Fibroblast of skin of right biceps (primary cell): Measurements from ENCODE around the gene MPI.
"Not testable (repeated sequence)": the region's sequence is repeated elsewhere in the genome, so short reads cannot be mapped to it uniquely, and the experiment has no call there.

Experiments used
- DNase-seq: peaks from one replicate; pipeline ENCODE4 v3.0.0-alpha.2; 2013

The MPI gene

GRCh38 chr15:74865316-74865715 lies 24.5 kb upstream of the MPI start:
- DNase-seq: no peak

- DNase-seq: peak; percentile 57
Observed at GRCh38 chr15:74866090-74866489, 23.8 kb upstream of the MPI start.

GRCh38 chr15:74867466-74868038 lies 22.3 kb upstream of the MPI start:
- no peak for DNase-seq

GRCh38 chr15:74868059-74868458 lies 21.8 kb upstream of the MPI start:
- DNase-seq: no peak

- no peak for DNase-seq
Observed at GRCh38 chr15:74869372-74869725, 20.5 kb upstream of the MPI start.

GRCh38 chr15:74869726-74870407 lies 20.0 kb upstream of the MPI start:
- DNase-seq: no peak

- DNase-seq: no peak
Observed at GRCh38 chr15:74870436-74871215, 19.2 kb upstream of the MPI start.

GRCh38 chr15:74872702-74873035 lies 17.2 kb upstream of the MPI start:
- DNase-seq: no peak

GRCh38 chr15:74873036-74873755 lies 16.6 kb upstream of the MPI start, which contains the start of gene SCAMP2:
SCAMP2 (minus strand) TSS chr15:74873365; CDS start chr15:74873255, 110 bp downstream.
- peak; percentile 95 for DNase-seq

- DNase-seq: peak; percentile 60
Observed at GRCh38 chr15:74873756-74874424, 16.0 kb upstream of the MPI start.

- no peak for DNase-seq
Observed at GRCh38 chr15:74878273-74878672, 11.6 kb upstream of the MPI start.

- no peak for DNase-seq
Observed at GRCh38 chr15:74882528-74882927, 7.3 kb upstream of the MPI start.

- peak; percentile 34 for DNase-seq
Observed at GRCh38 chr15:74884428-74885223, 5.2 kb upstream of the MPI start.

GRCh38 chr15:74885461-74885860 lies 4.4 kb upstream of the MPI start:
- no peak for DNase-seq

GRCh38 chr15:74887537-74888193 lies 2.2 kb upstream of the MPI start:
- not testable (repeated sequence) for DNase-seq

GRCh38 chr15:74888716-74889115 lies 1.1 kb upstream of the MPI start:
- no peak for DNase-seq

GRCh38 chr15:74889390-74889882 lies 406 bp upstream of the MPI start:
- peak; percentile 55 for DNase-seq

- DNase-seq: no peak
Observed at GRCh38 chr15:74890665-74890960, 771 bp downstream of the MPI start.

- DNase-seq: no peak
Observed at GRCh38 chr15:74891469-74891868, 1.6 kb downstream of the MPI start.

- no peak for DNase-seq
Observed at GRCh38 chr15:74892313-74892712, 2.5 kb downstream of the MPI start.

- no peak for DNase-seq
Observed at GRCh38 chr15:74892931-74893330, 3.1 kb downstream of the MPI start.

GRCh38 chr15:74893627-74894026 lies 3.8 kb downstream of the MPI start:
- no peak for DNase-seq
